Fibroblast of the conjunctiva (primary cell): ENCODE measurements around the gene GET3.
"Not testable (repeated sequence)": the region's sequence is repeated elsewhere in the genome, so short reads cannot be mapped to it uniquely, and the experiment has no call there.

ENCODE experiments used
- DNase-seq: peaks from one replicate; pipeline ENCODE4 v3.0.0-alpha.2; 2010; ENCODE audit warnings: low read depth

Gene GET3

GRCh38 chr19:12736995-12737834 is at the start of gene GET3:
TSS of gene GET3 (plus strand) at chr19:12737497. CDS start at chr19:12737506, 9 bp downstream.
- peak; percentile 100 for DNase-seq

DNA sequence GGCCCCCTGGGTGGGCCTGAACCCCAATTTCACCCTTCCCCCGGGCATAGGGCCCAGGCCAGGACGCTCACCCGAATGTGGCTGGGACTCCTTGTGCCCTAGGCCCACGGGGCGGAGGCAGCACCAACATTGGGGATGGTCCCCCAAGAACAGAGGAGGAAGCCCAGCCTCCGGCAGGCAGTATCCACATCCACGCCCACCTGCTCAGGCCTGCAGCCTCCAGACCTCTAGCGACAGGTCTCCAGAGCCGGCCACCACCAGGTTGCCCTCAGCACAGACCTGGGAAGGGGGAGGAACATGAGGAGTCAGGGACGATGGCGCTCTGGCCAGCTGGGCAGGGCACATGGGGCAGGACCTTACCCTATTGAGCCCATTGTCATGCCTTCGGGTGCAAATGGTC is 48.3 kb upstream of the GET3 start:
- DNase-seq = no peak

DNA sequence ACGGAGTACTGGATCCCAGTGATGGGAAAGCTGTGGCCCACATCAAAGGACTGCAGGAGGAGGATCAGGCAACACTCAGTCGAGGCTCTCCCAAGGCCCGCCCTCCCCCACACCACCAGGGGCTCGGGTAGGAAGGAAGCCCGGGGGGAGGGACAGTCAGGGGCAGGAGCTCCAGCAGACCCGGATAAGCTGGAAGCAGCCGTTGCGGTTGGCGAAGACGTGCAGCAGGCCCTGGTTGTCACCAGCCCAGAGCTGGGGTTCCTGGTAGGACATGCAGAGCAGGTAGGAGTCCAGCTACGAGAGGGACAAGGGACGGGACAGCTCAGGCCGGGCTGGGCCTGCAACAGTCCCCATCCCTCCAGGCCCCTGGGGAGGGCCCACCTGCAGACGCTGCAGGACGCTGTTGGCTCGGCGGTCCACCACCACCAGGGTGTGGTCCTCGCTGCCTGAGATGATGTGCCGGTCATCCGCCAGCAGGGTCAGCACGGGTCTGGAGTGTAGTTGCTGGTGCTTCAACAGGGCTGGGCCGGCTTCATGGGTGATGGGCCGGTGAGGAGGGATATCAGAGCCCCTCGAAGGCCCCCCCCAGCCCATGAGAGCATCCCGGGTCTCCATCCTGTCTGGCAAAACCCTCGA is 47.6 kb upstream of the GET3 start:
- DNase-seq = no peak

- no peak for DNase-seq
Measured at GRCh38 chr19:12692960-12693359, 44.3 kb upstream of the GET3 start.

GRCh38 chr19:12694641-12695040 is 42.7 kb upstream of the GET3 start:
- no peak for DNase-seq

- DNase-seq = no peak
Measured at GRCh38 chr19:12695096-12695495, 42.2 kb upstream of the GET3 start.

GRCh38 chr19:12695514-12695913 is 41.8 kb upstream of the GET3 start:
- DNase-seq = no peak

GRCh38 chr19:12695997-12696365 is 41.3 kb upstream of the GET3 start:
- DNase-seq = no peak

DNA sequence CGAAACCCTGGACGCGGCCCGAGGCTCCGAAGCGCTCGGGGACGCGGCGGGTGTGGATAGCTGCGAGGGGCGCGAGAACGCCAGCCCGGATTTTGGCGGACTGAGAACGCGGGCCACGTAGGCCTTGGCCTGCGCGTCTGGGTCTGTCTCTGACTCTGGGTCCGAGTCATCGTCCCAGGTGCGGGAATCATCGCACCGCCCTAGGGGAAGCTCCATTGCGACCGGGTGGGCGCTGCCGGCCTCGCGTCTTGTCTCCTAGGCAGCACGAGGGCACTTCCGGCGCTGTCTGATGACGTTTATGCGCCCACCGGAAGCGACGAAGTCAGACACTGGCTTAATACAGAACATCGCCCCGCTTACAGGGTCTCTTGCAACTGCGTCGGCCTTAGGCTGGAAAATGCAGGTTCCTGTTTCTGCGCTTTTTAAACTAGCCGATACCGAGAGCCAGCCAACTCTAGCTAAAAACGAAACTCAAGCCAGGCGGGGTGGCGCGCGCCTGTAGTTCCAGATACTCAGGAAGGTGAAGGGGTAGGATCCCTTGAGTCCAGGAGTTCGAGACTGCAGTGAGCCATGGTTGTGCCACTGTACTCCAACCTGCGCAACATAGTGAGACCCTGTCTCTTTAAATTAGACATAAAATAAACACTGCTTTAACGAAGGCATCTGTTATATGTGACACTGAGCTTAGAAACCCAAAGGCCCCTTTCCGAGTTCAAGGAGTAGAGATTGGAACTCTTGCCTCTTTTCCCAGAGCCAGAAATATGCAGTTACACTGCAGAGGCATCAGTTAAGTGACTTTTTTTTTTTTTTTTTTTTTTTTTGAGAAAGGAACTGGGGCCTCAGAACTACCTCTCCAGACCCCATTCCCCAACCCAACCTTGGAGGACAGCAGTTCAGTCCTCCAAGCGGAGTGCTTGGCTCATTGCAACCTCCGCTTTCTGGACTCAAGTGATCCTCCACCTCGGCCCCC is 40.6 kb upstream of the GET3 start, which contains the start of gene FBXW9:
Gene FBXW9 (minus strand): TSS at position 266 of the 970 bp plus-strand sequence. CDS start 50 bp downstream, at position 216.
- DNase-seq = peak; percentile 88

DNA sequence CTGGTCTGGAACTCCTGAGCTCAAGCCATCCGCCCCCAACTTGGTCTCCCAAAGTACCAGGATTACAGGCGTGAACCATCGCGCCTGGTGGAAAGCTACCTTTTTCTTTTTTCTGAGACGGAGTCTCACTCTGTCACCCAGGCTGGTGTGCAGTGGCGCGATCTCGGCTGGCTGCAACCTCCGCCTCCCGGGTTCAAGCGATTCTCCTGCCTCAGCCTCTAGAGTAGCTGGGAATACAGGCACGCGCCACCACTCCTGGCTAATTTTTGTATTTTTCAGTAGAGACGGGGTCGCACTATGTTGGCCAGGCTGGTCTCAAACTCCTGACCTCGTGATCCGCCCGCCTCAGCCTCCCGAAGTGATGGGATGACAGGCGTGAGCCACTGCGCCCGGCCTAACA is 39.9 kb upstream of the GET3 start:
- not testable (repeated sequence) for DNase-seq

DNA sequence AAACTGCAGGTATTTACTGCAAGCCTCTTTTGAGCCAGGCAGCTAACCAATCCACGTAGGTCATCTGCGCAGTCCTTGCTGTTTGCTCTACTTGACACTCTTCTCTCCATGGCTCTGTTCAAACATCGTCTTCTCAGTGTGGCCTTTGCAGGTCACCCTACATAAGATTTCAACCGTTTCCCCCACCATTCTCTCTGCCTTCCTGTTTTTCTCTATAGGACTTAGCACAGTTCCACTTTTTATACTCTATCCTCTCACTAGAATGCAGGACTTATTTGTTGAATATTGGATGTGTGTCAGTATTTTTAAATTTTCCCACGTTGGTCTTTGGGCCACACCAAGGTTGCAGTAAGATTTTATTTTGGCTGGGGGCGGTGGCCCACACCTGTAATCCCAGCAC is 39.2 kb upstream of the GET3 start:
- no peak for DNase-seq

GRCh38 chr19:12701596-12702282 is 35.6 kb upstream of the GET3 start:
- DNase-seq = no peak

DNA sequence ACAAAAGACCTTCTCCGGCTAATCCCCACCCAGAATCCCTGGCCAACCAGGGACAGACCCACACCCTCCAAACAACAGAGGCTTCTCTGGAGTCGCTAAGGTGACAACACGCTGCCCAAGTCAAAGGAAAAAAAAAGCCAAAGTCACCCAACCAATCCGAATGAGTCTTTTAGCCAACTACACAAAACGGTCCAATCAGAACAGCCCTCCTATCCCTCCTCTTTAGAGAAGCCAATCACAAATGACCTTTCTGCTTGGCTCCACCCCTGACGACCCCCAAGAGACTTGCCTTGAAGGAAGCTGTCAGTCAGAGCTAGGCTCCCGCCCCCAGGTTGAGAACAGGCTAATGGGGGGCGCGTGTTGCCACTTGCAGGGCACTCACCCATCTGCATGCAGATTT is 34.3 kb upstream of the GET3 start:
- peak; percentile 46 for DNase-seq

- no peak for DNase-seq
Measured at GRCh38 chr19:12705169-12705568, 32.1 kb upstream of the GET3 start.

- DNase-seq = no peak
Measured at GRCh38 chr19:12705654-12706331, 31.5 kb upstream of the GET3 start.

DNA sequence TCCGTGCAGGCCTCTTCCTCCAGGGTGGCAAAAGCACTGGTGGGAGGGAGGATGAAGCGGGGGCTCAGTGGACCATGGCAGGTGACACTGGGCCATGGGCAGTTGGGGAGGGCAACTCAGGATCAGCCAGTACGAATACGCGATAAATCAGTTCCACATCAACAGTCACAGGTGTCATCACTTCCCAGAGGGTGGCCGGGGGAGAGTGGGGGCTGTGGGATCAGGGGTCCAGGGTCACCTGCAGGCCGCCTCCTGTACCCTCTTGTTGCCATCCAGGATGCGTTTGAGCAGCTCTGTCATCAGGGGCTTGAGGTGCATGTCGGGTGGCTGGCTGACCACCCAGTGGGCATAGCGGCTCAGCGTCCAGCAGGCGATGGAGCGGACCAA is 31.0 kb upstream of the GET3 start:
- no peak for DNase-seq

- DNase-seq = no peak
Measured at GRCh38 chr19:12708641-12709040, 28.7 kb upstream of the GET3 start.

DNA sequence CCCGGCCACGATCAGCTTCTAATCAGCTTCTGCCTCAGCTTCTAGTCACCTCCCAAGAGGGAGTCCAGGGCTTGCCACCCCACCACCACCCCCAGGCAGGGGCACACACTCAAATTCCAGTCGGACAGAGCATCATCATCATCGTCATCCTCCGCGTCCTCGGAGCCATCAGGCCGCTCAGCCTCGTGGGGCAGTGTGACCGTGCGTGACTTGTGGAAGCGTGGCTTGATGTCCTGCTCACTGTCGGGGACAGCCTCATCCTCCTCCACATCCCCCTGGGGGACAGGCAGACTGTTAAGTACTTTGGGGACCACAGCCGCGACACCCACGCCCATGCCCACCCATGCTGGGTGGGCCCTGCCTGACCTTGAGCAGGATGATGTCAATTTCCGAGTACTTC is 26.1 kb upstream of the GET3 start:
- DNase-seq = no peak

DNA sequence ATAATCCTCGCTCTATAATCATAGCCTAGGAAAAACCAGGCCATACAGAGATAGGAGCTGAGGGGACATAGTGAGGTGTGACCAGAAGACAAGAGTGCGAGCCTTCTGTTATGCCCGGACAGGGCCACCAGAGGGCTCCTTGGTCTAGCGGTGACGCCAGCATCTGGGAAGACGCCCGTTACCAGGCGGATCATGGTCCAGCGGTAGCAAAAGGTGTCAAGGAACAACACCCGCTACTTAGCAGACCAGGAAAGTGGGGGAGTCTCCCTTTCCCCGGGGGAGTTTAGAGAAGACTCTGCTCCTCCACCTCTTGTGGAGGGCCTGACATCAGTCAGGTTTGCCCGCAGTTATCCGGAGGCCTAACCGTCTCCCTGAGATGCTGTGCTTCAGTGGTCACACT is 25.2 kb upstream of the GET3 start:
- DNase-seq = not testable (repeated sequence)

DNA sequence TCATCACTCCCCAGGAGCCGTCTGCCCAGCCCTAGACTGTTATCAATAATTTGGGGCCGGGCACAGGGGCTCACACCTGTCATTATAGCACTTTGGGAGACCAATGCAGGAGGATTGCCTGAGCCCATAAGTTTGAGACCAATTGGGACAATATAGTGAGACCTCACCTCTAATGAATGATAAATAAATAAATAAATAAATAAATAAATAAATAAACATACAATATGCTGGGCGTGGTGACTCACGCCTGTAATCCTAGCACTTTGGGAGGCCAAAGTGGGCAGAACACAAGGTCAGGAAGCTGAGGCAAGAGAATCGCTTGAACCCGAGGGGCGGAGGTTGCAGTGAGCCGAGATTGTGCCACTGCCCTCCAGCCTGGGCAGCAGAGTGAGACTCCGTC is 24.0 kb upstream of the GET3 start:
- not testable (repeated sequence) for DNase-seq

GRCh38 chr19:12715102-12715501 is 22.2 kb upstream of the GET3 start:
- DNase-seq = no peak
